ENCODE measurements around the gene PLEKHM3.

PLEKHM3 gene

GRCh38 chr2:207929923-207930322 is 95.4 kb downstream of the PLEKHM3 start:
- DNase-seq (ENCODE audit: extremely low read depth, insufficient read length), result no peak
- Histone ChIP-seq H3K4me3 (replicated peaks; ENCODE audit: low read depth, low read length) (no peak overlapping the region), H3K36me3 (ENCODE audit: control insufficient read depth, insufficient read depth, low read length) (no peaks in the 10 kb centered on the region), H3K27me3 (replicated peaks; ENCODE audit: control insufficient read depth, insufficient read depth, low read length) (no peaks in the 10 kb centered on the region)
- no peak for TF ChIP-seq CTCF (IDR thresholded peaks at IDR 0.05; ENCODE audit: insufficient read depth, low read length, poor library complexity, severe bottlenecking)

GRCh38 chr2:207928079-207928478 is 97.2 kb downstream of the PLEKHM3 start:
- Histone ChIP-seq H3K27me3 (replicated peaks; ENCODE audit: control insufficient read depth, insufficient read depth, low read length) (no peaks in the 10 kb centered on the region), H3K4me3 (replicated peaks; ENCODE audit: low read depth, low read length) (no peak overlapping the region), H3K36me3 (ENCODE audit: control insufficient read depth, insufficient read depth, low read length) (no peaks in the 10 kb centered on the region)
- no peak for DNase-seq (ENCODE audit: extremely low read depth, insufficient read length)
- TF ChIP-seq CTCF (IDR thresholded peaks at IDR 0.05; ENCODE audit: insufficient read depth, low read length, poor library complexity, severe bottlenecking), result no peak

- Histone ChIP-seq H3K36me3 (ENCODE audit: control insufficient read depth, insufficient read depth, low read length) (no peaks in the 10 kb centered on the region), H3K27me3 (replicated peaks; ENCODE audit: control insufficient read depth, insufficient read depth, low read length) (no peaks in the 10 kb centered on the region), H3K4me3 (replicated peaks; ENCODE audit: low read depth, low read length) (no peak overlapping the region)
- TF ChIP-seq CTCF (IDR thresholded peaks at IDR 0.05; ENCODE audit: insufficient read depth, low read length, poor library complexity, severe bottlenecking), result no peak
- no peak for DNase-seq (ENCODE audit: extremely low read depth, insufficient read length)
These were observed 98.4 kb downstream of the PLEKHM3 start for GRCh38 chr2:207926989-207927300.

- no peak overlapping the region for H3K4me3 ChIP-seq (replicated peaks; ENCODE audit: low read depth, low read length)
- no peaks in the 10 kb centered on the region for H3K27me3 ChIP-seq (replicated peaks; ENCODE audit: control insufficient read depth, insufficient read depth, low read length)
- no peaks in the 10 kb centered on the region for H3K36me3 ChIP-seq (ENCODE audit: control insufficient read depth, insufficient read depth, low read length)
- DNase-seq (ENCODE audit: extremely low read depth, insufficient read length), result no peak
- TF ChIP-seq CTCF (IDR thresholded peaks at IDR 0.05; ENCODE audit: insufficient read depth, low read length, poor library complexity, severe bottlenecking), result no peak
These were observed 99.0 kb downstream of the PLEKHM3 start for GRCh38 chr2:207926133-207926988.

- no peak for TF ChIP-seq CTCF (IDR thresholded peaks at IDR 0.05; ENCODE audit: insufficient read depth, low read length, poor library complexity, severe bottlenecking)
These were observed 99.7 kb downstream of the PLEKHM3 start for GRCh38 chr2:207925601-207926000.

More at GRCh38 chr2:207925601-207926000, 99.7 kb downstream of the PLEKHM3 start:
- Histone ChIP-seq H3K27me3 (replicated peaks; ENCODE audit: control insufficient read depth, insufficient read depth, low read length) (no peaks in the 10 kb centered on the region), H3K4me3 (replicated peaks; ENCODE audit: low read depth, low read length) (no peak overlapping the region), H3K36me3 (ENCODE audit: control insufficient read depth, insufficient read depth, low read length) (no peaks in the 10 kb centered on the region)
- DNase-seq (ENCODE audit: extremely low read depth, insufficient read length), result no peak

Measured in GM06990 (cell line).